NCI-H146 treated with DMSO at 0.1 percent for 48 hours (cell line): ENCODE data around the gene PRDM2.

Experiments
- DNase-seq: peaks from one replicate; lab custom pipeline; 2025; ENCODE audit not compliant: unreplicated experiment; lab: John Stamatoyannopoulos, UW

The PRDM2 gene

DNA sequence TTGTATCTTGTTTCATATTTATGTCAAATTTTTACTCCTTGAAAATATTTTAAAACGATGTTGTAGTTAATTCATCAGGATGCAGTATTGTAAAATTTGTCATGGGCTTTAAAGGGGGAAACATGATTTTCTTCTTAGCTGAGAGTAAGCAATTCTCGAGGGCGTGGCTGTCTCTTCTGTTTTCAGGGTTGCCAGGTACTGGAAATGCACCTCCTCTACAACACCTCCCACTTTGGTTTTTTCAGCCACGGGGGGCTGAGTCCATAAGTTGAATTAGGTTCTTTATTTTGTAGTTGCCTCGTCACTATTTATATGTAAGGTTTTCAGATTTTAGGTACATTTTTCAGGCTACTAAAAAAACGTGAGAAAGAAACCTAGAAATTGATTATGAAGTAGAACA lies 64.0 kb downstream of the PRDM2 start:
- no peak for DNase-seq

DNA sequence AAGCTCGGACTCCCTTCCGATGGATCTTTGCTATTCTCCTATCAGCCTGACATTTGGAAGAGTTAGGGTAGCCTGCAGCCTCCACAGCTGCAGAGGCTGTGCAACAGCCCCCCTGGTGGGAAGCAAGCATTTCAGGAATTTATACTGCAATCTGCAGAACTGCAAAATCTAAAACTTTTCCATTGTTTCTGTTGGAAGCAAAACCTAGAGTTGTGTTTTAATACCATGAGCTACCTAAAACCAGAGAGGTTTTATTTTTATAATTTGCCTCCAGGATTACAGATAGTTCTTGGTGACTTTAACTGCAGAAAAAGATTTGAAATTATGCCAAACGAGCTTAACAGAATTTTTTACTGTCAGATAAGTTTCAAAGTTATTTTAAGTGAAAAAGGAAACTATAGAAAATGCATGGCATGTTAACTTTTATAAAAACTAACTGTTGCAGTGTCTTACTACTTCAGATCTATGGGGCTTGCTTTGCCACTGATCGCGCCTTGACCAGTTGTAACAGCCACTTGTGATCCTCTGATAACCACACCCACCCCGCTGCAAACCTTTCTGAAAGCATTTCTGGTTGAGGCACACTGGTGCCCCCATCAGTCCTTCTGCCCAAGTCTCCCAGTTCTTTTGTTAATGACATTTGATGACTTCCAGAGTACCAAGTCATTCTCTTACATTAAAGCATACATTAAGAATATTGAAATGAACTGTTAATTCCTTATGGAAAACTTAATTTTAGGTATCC lies 64.8 kb downstream of the PRDM2 start:
- DNase-seq, result no peak

DNA sequence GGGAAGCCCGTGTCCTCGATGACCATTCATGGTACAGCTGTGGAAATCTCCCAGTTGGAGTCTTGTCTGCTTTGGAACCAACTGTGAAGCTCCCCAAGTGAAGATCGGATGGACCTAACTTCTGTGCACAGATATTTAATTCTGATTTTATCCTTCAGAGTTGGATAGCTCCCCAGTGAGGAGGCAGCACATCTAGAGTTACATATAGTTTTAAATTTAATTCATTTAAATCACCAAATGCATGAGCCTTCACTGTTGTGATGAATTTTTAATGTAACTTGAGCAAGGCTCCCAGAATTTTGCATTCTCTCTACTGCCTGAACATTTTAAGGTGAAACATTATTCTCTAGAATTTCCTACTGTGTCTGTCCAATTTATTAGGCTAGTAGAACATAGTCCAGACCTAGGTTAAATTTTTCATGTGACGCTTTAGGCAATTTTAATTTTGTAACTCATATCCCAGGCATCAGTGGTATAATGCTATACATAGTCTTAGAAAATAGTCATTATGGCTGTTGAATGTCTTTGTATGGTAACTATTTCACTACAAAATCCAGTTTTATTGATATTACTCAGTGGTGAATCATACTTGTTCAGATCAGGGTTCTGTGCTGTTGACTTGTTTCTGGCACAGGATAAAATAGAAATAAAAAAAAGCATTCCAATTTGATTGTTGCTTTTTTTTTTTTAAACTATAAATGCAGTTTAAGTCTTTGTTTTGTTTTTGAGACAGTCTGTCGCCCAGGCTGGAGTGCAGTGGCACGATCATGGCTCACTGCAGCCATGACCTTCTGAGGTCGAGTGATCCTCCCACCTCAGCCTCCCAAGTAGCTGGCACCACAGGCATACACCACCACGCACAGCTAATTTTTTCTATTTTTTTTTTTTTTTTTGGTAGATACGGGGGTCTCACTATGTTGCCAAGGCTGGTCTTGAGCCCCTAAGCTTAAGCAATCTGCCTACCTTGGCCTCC lies 66.9 kb downstream of the PRDM2 start:
- no peak for DNase-seq

DNA sequence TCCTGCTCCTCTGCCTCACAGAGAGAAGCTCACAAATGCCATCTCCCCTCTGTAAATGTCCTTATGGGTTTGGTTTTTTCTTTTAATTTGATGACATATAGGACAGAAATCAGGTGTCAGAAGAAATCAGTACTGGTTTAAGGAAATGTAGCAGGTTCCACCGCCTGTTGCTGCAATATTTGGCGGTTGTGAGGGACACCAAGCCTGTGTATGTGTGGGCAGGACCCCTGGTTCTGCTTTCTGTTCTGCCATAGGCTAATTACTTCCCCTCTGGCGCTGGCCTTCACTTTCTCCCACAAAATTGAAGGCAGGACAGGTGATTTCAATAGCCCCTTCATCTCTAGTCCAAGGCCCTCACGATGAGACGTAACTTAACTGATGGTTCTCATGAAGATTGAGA lies 69.2 kb downstream of the PRDM2 start:
- DNase-seq, result no peak

DNA sequence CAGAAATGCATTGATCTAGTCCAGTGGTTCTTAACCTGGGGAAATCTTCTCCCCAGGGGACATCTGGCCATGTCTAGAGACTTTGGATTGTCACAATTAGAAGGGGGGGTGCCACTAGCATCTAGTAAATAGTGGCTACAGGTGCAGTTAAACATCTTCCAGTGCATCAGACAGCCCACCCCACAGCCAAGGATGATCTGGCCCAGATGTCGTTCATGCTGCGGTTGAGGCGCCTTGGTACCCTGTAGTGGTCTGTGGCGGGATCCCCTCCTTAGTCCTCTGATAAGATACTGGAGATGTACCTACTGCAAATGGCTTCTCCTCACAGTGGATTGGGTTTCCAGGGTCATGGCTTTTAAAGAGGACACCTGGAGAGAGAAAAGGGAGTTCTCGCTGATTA lies 69.8 kb downstream of the PRDM2 start:
- DNase-seq, result no peak

DNA sequence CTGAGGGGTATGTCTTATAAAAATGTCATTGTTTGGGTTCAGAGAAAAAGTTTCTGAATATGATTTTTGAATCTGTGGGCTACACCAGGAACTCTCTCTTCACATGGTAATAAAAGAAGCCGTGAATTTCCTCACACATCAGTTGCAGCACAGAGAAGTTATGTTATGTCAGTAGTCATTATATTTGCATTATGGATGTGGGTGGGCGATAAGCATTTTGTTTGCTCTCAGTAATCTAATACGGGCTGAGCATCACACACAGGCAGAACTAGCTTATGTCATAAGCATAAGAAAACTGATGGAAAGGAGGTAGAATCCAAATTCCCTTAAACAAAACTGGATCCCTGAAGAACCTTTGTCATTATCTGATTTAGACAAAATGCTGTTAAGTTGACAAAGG lies 70.8 kb downstream of the PRDM2 start:
- DNase-seq, result no peak

DNA sequence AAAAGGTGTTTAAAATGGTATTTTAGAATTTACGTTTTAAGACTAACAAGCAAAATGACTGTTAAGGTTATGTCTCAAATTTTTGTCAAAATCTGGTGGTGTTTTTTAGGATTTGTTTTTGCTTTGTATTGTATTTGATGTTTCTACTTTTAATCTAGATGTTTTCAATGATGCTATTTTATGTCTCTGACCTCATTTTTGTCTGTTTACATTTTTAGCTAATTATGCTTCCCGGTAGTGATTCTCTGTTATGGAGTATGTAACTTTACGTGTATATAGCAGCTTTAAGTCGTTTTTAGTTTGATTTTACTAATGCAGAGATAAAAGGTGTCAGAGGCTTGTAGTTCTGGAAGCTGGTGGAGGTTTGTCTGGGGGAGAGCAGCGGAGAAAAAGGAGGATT lies 71.8 kb downstream of the PRDM2 start:
- no peak for DNase-seq

DNA sequence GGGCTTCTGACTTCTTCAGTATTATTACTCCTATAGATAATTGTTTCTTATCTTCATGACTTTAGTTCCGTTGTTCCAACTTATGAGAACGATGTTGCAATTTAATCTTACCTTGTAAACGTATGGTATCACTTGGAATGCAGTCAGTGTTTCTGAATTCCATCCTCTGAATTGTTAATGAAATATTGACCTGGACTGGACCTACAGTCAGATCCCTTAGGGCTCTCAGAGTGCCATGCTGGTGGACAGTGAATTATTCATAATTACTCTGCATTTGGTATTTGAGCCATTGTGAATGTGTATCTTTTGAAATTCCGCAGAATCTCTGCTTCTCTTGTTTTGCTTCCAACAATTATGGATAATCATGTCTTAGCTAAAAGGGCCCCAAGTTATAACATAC lies 72.3 kb downstream of the PRDM2 start:
- no peak for DNase-seq

DNA sequence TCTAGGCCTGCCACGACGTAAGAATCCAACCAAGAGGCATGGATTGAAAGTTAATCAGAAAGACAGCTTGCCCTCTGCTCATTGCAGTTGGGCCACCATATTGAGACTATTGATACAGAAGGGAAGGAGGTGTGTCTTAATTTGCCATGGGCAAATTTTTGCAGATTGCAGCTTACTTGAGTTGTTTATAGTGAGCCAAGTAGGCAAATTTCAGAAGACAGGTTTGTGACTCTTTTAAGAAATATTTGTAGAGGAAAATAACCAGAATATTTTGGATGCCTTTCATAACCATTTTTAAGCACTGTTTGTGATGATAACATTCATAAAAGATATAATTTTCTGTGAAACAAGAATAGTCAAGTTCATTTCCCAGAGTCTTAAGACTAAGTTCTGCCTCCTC lies 74.1 kb downstream of the PRDM2 start:
- no peak for DNase-seq

DNA sequence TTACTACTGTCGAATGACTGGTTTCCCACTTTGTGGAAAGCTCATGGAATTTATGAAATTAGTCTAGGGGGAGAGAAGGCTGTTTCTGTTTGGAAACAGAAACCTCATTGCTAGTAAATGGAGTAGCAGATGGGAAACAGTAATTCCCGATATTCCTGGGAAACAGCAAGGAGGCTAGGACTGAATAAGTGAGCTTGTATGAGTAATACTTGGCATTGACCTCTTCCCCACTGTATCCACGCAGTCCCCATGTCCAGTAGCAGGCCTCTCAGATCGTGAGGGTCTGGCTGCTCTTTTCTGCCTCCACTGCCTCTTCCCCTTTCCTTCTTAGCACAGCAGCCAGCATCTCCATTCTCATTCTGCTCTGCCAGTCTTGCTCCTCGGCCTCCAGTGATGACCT lies 75.5 kb downstream of the PRDM2 start:
- DNase-seq, result no peak

DNA sequence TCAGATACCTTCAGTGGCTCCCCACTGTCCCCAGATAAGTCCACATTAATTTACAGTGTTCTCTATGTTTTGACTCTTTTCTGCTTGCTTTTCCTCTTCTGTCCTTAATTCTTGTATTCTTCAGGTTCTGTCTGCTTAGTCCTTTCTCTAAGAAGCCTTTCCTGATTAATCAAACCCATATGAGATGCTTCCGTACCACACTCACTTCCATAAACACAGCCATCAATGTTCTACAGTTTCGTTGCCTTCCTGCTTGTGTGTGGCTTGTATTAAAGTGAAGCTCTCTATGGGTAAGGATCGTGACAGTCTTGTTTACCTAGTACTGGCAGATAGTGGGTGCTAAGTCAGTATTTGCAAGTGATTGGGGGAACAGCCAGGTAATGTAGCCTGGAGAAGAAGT lies 75.9 kb downstream of the PRDM2 start:
- DNase-seq, result no peak

DNA sequence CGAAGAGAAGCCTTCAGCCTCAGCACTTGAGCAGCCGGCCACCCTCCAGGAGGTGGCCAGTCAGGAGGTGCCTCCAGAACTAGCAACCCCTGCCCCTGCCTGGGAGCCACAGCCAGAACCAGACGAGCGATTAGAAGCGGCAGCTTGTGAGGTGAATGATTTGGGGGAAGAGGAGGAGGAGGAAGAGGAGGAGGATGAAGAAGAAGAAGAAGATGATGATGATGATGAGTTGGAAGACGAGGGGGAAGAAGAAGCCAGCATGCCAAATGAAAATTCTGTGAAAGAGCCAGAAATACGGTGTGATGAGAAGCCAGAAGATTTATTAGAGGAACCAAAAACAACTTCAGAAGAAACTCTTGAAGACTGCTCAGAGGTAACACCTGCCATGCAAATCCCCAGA lies 78.4 kb downstream of the PRDM2 start:
- no peak for DNase-seq

DNA sequence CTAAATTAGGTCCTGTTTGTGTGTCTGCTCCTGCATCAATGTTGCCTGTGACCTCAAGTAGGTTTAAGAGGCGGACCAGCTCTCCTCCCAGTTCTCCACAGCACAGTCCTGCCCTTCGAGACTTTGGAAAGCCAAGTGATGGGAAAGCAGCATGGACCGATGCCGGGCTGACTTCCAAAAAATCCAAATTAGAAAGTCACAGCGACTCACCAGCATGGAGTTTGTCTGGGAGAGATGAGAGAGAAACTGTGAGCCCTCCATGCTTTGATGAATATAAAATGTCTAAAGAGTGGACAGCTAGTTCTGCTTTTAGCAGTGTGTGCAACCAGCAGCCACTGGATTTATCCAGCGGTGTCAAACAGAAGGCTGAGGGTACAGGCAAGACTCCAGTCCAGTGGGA lies 79.9 kb downstream of the PRDM2 start:
- DNase-seq, result no peak

DNA sequence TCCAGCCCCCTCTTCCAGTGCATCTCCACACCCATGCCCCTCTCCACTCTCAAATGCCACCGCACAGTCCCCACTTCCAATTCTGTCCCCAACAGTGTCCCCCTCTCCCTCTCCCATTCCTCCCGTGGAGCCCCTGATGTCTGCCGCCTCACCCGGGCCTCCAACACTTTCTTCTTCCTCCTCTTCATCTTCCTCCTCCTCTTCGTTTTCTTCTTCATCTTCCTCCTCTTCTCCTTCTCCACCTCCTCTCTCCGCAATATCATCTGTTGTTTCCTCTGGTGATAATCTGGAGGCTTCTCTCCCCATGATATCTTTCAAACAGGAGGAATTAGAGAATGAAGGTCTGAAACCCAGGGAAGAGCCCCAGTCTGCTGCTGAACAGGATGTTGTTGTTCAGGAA lies 80.8 kb downstream of the PRDM2 start:
- DNase-seq, result no peak

DNA sequence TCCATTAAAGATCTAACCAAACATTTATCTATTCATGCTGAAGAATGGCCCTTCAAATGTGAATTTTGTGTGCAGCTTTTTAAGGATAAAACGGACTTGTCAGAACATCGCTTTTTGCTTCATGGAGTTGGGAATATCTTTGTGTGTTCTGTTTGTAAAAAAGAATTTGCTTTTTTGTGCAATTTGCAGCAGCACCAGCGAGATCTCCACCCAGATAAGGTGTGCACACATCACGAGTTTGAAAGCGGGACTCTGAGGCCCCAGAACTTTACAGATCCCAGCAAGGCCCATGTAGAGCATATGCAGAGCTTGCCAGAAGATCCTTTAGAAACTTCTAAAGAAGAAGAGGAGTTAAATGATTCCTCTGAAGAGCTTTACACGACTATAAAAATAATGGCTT lies 81.2 kb downstream of the PRDM2 start:
- no peak for DNase-seq

DNA sequence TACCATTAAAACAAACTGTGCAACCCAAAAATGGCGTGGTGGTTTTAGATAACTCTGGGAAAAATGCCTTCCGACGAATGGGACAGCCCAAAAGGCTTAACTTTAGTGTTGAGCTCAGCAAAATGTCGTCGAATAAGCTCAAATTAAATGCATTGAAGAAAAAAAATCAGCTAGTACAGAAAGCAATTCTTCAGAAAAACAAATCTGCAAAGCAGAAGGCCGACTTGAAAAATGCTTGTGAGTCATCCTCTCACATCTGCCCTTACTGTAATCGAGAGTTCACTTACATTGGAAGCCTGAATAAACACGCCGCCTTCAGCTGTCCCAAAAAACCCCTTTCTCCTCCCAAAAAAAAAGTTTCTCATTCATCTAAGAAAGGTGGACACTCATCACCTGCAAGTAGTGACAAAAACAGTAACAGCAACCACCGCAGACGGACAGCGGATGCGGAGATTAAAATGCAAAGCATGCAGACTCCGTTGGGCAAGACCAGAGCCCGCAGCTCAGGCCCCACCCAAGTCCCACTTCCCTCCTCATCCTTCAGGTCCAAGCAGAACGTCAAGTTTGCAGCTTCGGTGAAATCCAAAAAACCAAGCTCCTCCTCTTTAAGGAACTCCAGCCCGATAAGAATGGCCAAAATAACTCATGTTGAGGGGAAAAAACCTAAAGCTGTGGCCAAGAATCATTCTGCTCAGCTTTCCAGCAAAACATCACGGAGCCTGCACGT lies 82.1 kb downstream of the PRDM2 start:
- DNase-seq, result no peak

DNA sequence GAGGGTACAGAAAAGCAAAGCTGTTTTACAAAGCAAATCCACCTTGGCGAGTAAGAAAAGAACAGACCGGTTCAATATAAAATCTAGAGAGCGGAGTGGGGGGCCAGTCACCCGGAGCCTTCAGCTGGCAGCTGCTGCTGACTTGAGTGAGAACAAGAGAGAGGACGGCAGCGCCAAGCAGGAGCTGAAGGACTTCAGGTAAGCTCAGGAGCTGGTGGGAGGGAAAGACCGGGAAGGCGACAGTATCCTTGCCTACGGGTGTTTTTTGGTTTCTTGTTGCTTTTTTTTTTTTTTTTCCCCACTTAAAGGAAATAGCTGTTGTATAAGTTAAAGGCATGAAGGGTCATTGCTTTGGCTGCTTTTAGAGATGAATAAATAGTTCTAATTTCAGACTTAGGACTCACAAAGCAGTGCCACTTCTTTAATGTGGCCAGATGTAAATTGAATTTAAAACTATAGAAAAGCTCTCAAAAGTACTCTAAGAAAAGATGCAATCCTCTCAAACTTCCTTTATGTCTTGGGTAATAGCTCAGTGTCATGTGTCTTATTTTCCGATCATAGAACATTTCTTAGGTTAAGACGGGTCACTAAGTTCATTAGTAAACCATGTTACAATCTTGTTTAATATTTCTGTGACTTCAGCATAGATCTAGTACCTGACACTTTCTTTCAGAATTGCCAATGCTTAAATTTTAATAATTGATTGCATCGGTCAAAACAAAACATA lies 82.8 kb downstream of the PRDM2 start:
- DNase-seq, result no peak

DNA sequence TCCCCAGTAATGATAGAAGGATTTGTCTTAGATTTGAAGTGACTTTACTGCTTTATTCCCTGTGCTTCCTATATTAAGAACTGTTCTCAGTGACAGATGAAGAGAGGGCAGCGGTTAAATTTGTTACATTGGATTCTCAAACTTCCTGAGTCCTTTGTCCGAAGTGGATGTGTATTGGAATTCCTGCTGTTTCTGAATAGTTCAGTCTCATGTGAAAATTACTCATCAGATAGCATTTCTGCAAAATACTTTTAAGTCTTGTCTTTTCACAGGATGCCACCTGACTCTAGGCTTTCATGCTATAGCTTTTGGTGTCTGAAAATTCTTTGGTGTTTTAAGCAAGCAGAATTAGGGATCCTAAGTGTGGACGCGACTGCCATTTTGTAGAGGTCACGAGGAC lies 83.6 kb downstream of the PRDM2 start:
- DNase-seq, result no peak

DNA sequence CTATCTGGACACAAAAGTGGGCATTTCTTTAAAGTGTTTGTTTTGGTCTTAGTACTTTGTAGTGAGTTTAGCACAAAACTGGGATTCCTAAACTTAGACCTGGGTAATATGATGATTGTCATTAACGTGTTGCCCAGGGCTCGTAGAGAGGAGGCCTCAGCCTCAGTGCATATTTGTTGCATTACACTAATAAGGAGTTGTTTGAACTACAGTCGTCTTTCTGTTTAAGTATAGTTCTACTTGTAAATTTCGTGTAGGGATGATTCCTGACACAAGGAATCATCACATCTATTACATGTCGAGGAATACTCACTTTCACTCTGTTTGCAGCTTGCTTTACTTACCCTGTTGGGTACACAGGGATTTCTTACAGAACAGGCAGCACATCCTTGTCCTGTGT lies 85.0 kb downstream of the PRDM2 start:
- DNase-seq, result no peak

DNA sequence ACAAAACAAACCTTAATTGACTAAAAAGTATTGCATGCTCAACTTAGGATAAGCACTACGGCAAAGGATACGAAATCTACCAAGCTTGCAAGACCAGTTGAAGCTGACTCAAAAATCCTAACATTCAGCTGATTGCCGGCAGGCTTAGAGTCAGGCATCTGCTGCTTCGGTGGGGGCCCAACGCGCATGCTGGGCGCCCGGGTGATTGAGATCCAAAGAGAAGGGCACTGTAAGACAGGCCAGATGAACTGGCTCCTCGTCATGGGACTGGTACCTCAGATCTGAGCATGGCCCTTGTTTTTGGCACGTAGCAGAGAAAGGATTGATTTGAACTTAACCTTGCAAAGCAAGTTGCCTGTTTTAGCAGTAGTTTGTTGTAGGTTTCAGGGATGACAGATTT lies 86.6 kb downstream of the PRDM2 start:
- no peak for DNase-seq

DNA sequence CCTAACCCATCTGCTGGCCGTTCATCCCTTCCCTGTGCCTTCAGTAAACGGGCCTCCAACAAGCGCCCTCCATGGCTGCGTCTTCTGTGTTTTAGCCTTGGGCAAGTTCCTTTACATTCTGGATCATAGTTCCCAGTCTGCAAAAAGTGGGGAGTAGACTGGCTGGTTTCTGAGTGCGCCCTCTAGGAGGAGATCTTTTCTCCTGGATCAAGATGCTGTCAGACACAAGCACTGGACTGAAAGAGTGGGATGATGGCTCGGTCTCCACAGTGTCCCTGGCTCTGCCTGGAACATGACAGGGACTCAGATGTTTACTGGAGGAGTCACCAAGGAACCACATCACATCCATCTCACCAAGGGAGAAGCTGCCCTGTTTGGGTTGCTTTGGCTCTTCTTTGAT lies 88.8 kb downstream of the PRDM2 start:
- no peak for DNase-seq
